Lung (tissue), 16 donors: ENCODE data around the gene NKIRAS2. TPM values are rescaled to one million over a fixed set of nuclear protein-coding genes. Genes with fewer than 3 reads are reported as not detected.
A peak's percentile ranks its signal among the peaks of the same experiment; 100 is the strongest.

Experiments used
- ATAC-seq: fragments of 200-7000 bp; cut with Tn5 transposase; one replicate; pipeline ENCODE4 v1.9.1; 2020; ENCODE audit warnings: moderate number of reproducible peaks; ENCODE audit not compliant: insufficient read depth, low FRiP score
- DNase-seq, 3 donors: peaks; one replicate each; pipeline ENCODE4 v3.0.0-alpha.2; 2013 to 2017
- H3K27ac ChIP-seq, 2 donors: one replicate each; pipeline ENCODE4 v1.5.1; 2013; ENCODE audit warnings: mild to moderate bottlenecking in 2 of 2, moderate library complexity in 2 of 2, control low read depth in 1 of 2, inconsistent platforms in 1 of 2, low read depth in 1 of 2, low read length in 1 of 2
- H3K27me3 ChIP-seq, 3 donors: one replicate each; pipeline ENCODE4 v1.5.1; 2013; ENCODE audit warnings: low read length in 2 of 3; ENCODE audit not compliant: control insufficient read depth in 3 of 3, insufficient read depth in 3 of 3
- H3K36me3 ChIP-seq, 4 donors: one replicate each; pipeline ENCODE4 v1.5.1; 2013; ENCODE audit warnings: low read length in 4 of 4, mild to moderate bottlenecking in 1 of 4, moderate library complexity in 1 of 4; ENCODE audit not compliant: control insufficient read depth in 4 of 4, insufficient read depth in 4 of 4
- H3K4me1 ChIP-seq, 5 donors: one replicate each; pipeline ENCODE4 v1.5.1; 2013; ENCODE audit warnings: low read length in 5 of 5, mild to moderate bottlenecking in 2 of 5, moderate library complexity in 1 of 5; ENCODE audit not compliant: control insufficient read depth in 5 of 5, insufficient read depth in 5 of 5
- H3K4me3 ChIP-seq: one replicate; pipeline ENCODE4 v1.5.1; 2013; ENCODE audit warnings: mild to moderate bottlenecking, control low read depth, moderate library complexity
- H3K9ac ChIP-seq, 2 donors: one replicate each; pipeline ENCODE4 v1.5.1; 2013; ENCODE audit warnings: low read length in 2 of 2, control low read depth in 1 of 2; ENCODE audit not compliant: insufficient read depth in 1 of 2
- H3K9me3 ChIP-seq, 4 donors: one replicate each; pipeline ENCODE4 v1.5.1; 2013; ENCODE audit warnings: low read length in 3 of 4, mild to moderate bottlenecking in 1 of 4, moderate library complexity in 1 of 4; ENCODE audit not compliant: control insufficient read depth in 4 of 4, insufficient read depth in 3 of 4
- WGBS, 2 donors: extraction: QIAGEN DNeasy Blood & Tissue Kit; methylation state at CpG; one replicate each; pipeline ENCODE4 v1.1.7; 2013; 5-methylcytosine and 5-hydroxymethylcytosine counted together
- long read RNA-seq, 5 donors: transcript quantifications; one replicate each; lab custom pipeline, GENCODE V29; 2026
- polyA plus RNA-seq, 2 donors: library from polyadenylated mRNA; stranded (reverse); fragments of 200-250 nt; gene quantifications; one replicate each; pipeline ENCODE4 v1.2.1, GENCODE V29; 2013
- total RNA-seq, 2 donors: library from RNA; depleted of rRNA in 1 of 2; stranded (reverse); fragments of >200 nt in 1 of 2; gene quantifications; one replicate each; pipeline ENCODE4 v1.2.1, GENCODE V29; 2014 to 2021
- TF ChIP-seq, protein P1 (sequence below): IDR thresholded peaks from 2 replicates; pipeline ENCODE4 v1.5.1; 2012; ENCODE audit warnings: mild to moderate bottlenecking; ENCODE audit errors: control extremely low read depth, extremely low read depth
- donor health status: control.
- donor health status: control.
- donor health status: Bipolar disorder and iron deficiency.
- donor health status: healthy.
- donor health status: DM: yes; HTN: yes; CAD: no.

NKIRAS2 gene
- total RNA-seq (10 to 100 TPM; 29.2 to 32.0 TPM), polyA plus RNA-seq (10 to 100 TPM; 32.7 to 44.2 TPM)
- long read RNA-seq, donor 1, full-length matches to known transcripts: 35 of 55 reads
- long read RNA-seq, donor 1, partial matches to known transcripts: 20 of 55 reads
- long read RNA-seq, donor 1, other reads (novel, unspliced or antisense): 0 of 55 reads
- long read RNA-seq, donor 2, full-length matches to known transcripts: 14 of 27 reads
- long read RNA-seq, donor 2, partial matches to known transcripts: 13 of 27 reads
- long read RNA-seq, donor 2, other reads (novel, unspliced or antisense): 0 of 27 reads
- long read RNA-seq, donor 3, full-length matches to known transcripts: 14 of 14 reads
- long read RNA-seq, donor 3, partial matches to known transcripts: 0 of 14 reads
- long read RNA-seq, donor 3, other reads (novel, unspliced or antisense): 0 of 14 reads
- long read RNA-seq, donor 4, full-length matches to known transcripts: 14 of 27 reads
- long read RNA-seq, donor 4, partial matches to known transcripts: 13 of 27 reads
- long read RNA-seq, donor 4, other reads (novel, unspliced or antisense): 0 of 27 reads
- long read RNA-seq, donor 5, full-length matches to known transcripts: 40 of 84 reads
- long read RNA-seq, donor 5, partial matches to known transcripts: 44 of 84 reads
- long read RNA-seq, donor 5, other reads (novel, unspliced or antisense): 0 of 84 reads

DNA sequence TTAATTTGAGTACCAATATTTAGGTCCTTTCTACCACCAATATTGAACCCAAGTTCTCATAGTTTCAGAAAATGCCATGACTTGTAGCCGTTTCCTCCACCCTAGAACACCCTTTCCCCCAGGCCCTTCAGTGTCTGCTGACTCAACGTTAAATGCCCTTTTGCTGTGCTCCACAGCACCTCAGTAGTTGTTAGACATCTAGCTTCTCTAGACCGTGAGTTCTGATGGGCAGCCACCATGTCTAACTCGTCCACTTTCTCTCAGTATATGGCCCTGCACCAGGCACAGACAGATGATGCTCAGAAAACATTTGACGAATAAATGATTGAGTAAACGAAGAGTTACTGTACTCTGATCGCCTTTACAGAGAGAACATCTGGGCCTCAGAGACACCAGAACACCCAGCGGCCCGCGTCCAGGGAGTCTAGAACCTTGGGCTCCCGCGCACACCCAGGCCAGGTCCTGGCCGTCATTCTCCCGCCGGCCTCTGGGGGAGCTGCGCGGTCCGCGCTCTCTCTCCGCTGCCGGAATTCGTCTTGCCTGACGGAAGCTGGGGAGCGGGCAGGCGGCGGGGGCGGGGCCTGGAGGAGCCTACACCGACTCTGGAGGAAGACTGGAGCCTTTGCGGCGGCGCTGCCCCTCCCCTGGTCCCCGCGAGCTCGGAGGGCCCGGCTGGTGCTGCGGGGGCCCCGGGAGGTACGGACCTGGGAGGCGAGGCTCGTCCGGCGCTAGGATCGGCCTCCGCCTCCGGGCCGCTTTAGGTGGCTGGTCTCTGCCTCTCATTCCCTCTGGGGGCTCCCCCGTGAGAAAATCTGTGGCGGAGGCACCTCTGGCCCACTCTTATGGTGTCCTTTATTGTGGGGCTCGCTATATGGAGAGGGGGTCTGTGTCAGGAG is at the start of gene NKIRAS2:
Gene NKIRAS2, plus strand, starts transcription at position 582 of the 896 bp plus-strand sequence. CDS start 1,488 bp downstream, outside the sequence.
- Histone ChIP-seq H3K4me1 (peaks cover 0 to 27% (median 9%) of the 10 kb centered on the region in 5 donors), H3K9ac (peak within 1 kb of the TSS; percentile 89 to 94), H3K27me3 (no peaks in the 10 kb centered on the region), H3K4me3 (peak within 1 kb of the TSS; percentile 96), H3K9me3 (no peaks in the 10 kb centered on the region), H3K36me3 (peaks cover 0 to 27% (median 21%) of the 10 kb centered on the region in 4 donors), H3K27ac (peak within 1 kb of the TSS; percentile 84 to 95)
- DNase-seq (peak; percentile 91 to 94 (median 92)), ATAC-seq (peak; percentile 84)
- WGBS, 2 donors: 7 to 8% methylated on average over 47 to 49 of the region's 49 CpGs
- TF ChIP-seq, protein P1, sequence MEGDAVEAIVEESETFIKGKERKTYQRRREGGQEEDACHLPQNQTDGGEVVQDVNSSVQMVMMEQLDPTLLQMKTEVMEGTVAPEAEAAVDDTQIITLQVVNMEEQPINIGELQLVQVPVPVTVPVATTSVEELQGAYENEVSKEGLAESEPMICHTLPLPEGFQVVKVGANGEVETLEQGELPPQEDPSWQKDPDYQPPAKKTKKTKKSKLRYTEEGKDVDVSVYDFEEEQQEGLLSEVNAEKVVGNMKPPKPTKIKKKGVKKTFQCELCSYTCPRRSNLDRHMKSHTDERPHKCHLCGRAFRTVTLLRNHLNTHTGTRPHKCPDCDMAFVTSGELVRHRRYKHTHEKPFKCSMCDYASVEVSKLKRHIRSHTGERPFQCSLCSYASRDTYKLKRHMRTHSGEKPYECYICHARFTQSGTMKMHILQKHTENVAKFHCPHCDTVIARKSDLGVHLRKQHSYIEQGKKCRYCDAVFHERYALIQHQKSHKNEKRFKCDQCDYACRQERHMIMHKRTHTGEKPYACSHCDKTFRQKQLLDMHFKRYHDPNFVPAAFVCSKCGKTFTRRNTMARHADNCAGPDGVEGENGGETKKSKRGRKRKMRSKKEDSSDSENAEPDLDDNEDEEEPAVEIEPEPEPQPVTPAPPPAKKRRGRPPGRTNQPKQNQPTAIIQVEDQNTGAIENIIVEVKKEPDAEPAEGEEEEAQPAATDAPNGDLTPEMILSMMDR: peak; percentile 85

- Histone ChIP-seq H3K9ac (no peak overlapping the region), H3K4me1 (peaks cover 0 to 19% (median 6%) of the 10 kb centered on the region in 5 donors), H3K9me3 (no peaks in the 10 kb centered on the region), H3K36me3 (peaks cover 12 to 47% (median 35%) of the 10 kb centered on the region in 4 donors), H3K27ac (no peak overlapping the region), H3K27me3 (no peaks in the 10 kb centered on the region), H3K4me3 (no peak overlapping the region)
- 73 to 79% methylated on average over 5 of the region's 5 CpGs for WGBS, 2 donors
- TF ChIP-seq, protein P1: no peak
- ATAC-seq (no peak), DNase-seq (no peak)
These were observed 49.0 kb upstream of the NKIRAS2 start for GRCh38 chr17:41970901-41971331.

DNA sequence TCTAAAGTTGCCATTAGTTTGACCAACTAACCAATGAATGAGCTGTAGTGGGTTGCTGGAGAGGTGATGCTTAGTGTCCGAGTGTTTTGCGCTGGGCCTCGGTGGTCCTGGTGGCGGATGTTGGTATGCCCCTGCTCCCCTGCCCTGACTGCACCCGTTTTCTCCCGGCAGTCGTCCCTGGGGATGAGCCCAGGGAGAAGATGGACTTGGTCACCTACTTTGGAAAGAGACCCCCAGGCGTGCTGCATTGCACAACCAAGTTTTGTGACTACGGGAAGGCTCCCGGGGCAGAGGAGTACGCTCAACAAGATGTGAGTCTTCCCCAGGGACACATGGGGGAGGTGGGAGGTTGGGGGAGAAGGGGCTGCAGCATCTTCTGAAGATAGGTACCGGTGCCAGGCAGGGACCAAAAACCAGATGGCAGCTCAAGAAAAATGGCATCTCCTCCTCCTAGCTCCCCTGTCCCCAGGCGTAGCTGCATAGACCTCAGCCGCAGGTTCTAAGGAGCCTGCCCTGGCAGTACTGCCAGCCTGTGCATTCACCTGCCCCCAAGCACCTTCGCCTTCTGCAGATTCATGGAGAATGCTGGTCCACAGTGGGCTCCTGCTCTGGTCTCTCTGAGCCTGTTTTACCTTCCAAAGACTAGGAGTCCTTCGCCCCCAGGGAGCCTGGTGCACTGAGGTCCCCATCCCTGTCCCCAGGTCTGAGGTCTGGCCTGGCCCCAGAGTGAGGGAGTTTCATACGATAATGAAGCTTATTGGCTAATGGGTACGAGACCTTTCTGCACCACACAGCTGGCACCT is 48.0 kb upstream of the NKIRAS2 start:
- WGBS, 2 donors: 88 to 90% methylated on average over 18 of the region's 18 CpGs
- ATAC-seq (no peak), DNase-seq (no peak)
- Histone ChIP-seq H3K4me3 (no peak overlapping the region), H3K9me3 (no peaks in the 10 kb centered on the region), H3K4me1 (peaks cover 0 to 16% (median 6%) of the 10 kb centered on the region in 5 donors), H3K9ac (no peak overlapping the region), H3K27me3 (no peaks in the 10 kb centered on the region), H3K36me3 (peaks cover 21 to 55% (median 41%) of the 10 kb centered on the region in 4 donors), H3K27ac (no peak overlapping the region)
- TF ChIP-seq, protein P1: no peak
